Choroid plexus epithelial cell (primary cell): ENCODE data around the gene SAMD1.
A peak's percentile ranks its signal among the peaks of the same experiment; 100 is the strongest.

ENCODE experiments used
- DNase-seq: peaks from one replicate; pipeline ENCODE4 v3.0.0-alpha.2; 2010; ENCODE audit warnings: low read depth
- H3K4me3 ChIP-seq: 2 replicates; pipeline ENCODE4 v1.5.1; 2011; ENCODE audit warnings: low read depth, mild to moderate bottlenecking, control low read depth, low read length, moderate library complexity
- CTCF ChIP-seq: conservative IDR thresholded peaks from 2 replicates; pipeline ENCODE4 v1.5.1; 2011; ENCODE audit warnings: low read depth, mild to moderate bottlenecking, control low read depth, inconsistent platforms, low read length, moderate library complexity

SAMD1 gene

GRCh38 chr19:14114439-14114838 is 23.9 kb upstream of the SAMD1 start:
- DNase-seq = no peak
- no peak for TF ChIP-seq CTCF
- H3K4me3 ChIP-seq = no peak overlapping the region

- no peak for DNase-seq
- no peak overlapping the region for H3K4me3 ChIP-seq
Observed at GRCh38 chr19:14113762-14114414, 23.3 kb upstream of the SAMD1 start.

GRCh38 chr19:14112809-14113385 is 22.3 kb upstream of the SAMD1 start:
- no peak overlapping the region for H3K4me3 ChIP-seq
- no peak for DNase-seq
- no peak for TF ChIP-seq CTCF

More at GRCh38 chr19:14113762-14114414, 23.3 kb upstream of the SAMD1 start:
- peak; percentile 42 for TF ChIP-seq CTCF

GRCh38 chr19:14112051-14112808 is 21.7 kb upstream of the SAMD1 start:
- DNase-seq = no peak
- no peak for TF ChIP-seq CTCF
- H3K4me3 ChIP-seq = peak overlapping the region; percentile 27

- no peak for DNase-seq
- no peak overlapping the region for H3K4me3 ChIP-seq
- no peak for TF ChIP-seq CTCF
Observed at GRCh38 chr19:14111486-14111885, 20.9 kb upstream of the SAMD1 start.

GRCh38 chr19:14110650-14111049 is 20.1 kb upstream of the SAMD1 start:
- no peak overlapping the region for H3K4me3 ChIP-seq
- TF ChIP-seq CTCF = no peak
- DNase-seq = no peak
